GM23338 (cell line): ENCODE results near the gene PTPRJ.

ENCODE experiments used
- CREB1 ChIP-seq: fragments of 250-450 bp; sonication (Bioruptor Pico); IDR thresholded peaks from 2 replicates; pipeline ENCODE4 v1.5.0; 2020; ENCODE audit warnings: low read depth, mild to moderate bottlenecking, moderate library complexity
- EZH2 ChIP-seq: fragments of 200-600 bp; sonication (generic); IDR thresholded peaks from one replicate; pipeline ENCODE4 v1.8.0; 2017; ENCODE audit warnings: antibody characterized with exemption, mild to moderate bottlenecking, low read depth; ENCODE audit not compliant: unreplicated experiment
- EZH2phosphoT487 ChIP-seq: fragments of 200-600 bp; sonication (generic); IDR thresholded peaks from one replicate; pipeline ENCODE4 v1.8.1; 2018; ENCODE audit warnings: antibody characterized with exemption; ENCODE audit not compliant: unreplicated experiment
- POLR2AphosphoS5 ChIP-seq: IDR thresholded peaks from 2 replicates; pipeline ENCODE4 v1.6.1; 2016; ENCODE audit warnings: antibody characterized with exemption, low read depth
- TF ChIP-seq, protein P1 (sequence below), 2 experiments: fragments of 200-600 bp in 1 of 2; sonication (generic) in 1 of 2; conservative IDR thresholded peaks; 2 replicates each; pipeline versions ENCODE4 v1.5.1 to v1.6.1; 2016 to 2017; ENCODE audit warnings: antibody characterized with exemption in 2 of 2, low read depth in 2 of 2, mild to moderate bottlenecking in 2 of 2, moderate library complexity in 1 of 2
- TF ChIP-seq, protein P2 (sequence below): IDR thresholded peaks from one replicate; pipeline ENCODE4 v1.6.1; 2018; ENCODE audit warnings: antibody characterized with exemption; ENCODE audit not compliant: unreplicated experiment

DNA sequence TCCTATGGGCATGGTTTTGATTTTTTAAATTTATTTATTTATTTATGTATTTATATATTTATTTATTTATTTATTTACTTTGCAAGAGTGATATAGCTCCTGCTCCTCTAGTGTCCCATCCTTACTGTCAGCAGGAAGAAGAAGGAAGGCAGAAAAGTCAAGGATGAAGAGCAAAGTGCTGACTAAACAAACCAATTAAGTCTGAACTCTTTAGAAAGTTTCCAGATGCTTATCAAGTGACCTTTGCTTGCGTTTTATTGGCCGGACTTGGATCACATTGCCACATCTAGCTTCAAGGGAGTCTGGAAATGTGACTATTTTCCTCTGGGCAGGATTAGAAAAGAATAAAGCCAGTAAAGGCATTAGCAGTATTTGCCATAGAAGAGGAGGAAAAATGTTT is 227.5 kb downstream of the PTPRJ start:
- TF ChIP-seq, protein P1, sequence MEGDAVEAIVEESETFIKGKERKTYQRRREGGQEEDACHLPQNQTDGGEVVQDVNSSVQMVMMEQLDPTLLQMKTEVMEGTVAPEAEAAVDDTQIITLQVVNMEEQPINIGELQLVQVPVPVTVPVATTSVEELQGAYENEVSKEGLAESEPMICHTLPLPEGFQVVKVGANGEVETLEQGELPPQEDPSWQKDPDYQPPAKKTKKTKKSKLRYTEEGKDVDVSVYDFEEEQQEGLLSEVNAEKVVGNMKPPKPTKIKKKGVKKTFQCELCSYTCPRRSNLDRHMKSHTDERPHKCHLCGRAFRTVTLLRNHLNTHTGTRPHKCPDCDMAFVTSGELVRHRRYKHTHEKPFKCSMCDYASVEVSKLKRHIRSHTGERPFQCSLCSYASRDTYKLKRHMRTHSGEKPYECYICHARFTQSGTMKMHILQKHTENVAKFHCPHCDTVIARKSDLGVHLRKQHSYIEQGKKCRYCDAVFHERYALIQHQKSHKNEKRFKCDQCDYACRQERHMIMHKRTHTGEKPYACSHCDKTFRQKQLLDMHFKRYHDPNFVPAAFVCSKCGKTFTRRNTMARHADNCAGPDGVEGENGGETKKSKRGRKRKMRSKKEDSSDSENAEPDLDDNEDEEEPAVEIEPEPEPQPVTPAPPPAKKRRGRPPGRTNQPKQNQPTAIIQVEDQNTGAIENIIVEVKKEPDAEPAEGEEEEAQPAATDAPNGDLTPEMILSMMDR (conservative IDR thresholded peaks at IDR 0.05; ENCODE audit: low read depth in 2 of 2), result no peak
- TF ChIP-seq EZH2 (no peak), POLR2AphosphoS5 (no peak), CREB1 (no peak), EZH2phosphoT487 (no peak)
- TF ChIP-seq, protein P2, sequence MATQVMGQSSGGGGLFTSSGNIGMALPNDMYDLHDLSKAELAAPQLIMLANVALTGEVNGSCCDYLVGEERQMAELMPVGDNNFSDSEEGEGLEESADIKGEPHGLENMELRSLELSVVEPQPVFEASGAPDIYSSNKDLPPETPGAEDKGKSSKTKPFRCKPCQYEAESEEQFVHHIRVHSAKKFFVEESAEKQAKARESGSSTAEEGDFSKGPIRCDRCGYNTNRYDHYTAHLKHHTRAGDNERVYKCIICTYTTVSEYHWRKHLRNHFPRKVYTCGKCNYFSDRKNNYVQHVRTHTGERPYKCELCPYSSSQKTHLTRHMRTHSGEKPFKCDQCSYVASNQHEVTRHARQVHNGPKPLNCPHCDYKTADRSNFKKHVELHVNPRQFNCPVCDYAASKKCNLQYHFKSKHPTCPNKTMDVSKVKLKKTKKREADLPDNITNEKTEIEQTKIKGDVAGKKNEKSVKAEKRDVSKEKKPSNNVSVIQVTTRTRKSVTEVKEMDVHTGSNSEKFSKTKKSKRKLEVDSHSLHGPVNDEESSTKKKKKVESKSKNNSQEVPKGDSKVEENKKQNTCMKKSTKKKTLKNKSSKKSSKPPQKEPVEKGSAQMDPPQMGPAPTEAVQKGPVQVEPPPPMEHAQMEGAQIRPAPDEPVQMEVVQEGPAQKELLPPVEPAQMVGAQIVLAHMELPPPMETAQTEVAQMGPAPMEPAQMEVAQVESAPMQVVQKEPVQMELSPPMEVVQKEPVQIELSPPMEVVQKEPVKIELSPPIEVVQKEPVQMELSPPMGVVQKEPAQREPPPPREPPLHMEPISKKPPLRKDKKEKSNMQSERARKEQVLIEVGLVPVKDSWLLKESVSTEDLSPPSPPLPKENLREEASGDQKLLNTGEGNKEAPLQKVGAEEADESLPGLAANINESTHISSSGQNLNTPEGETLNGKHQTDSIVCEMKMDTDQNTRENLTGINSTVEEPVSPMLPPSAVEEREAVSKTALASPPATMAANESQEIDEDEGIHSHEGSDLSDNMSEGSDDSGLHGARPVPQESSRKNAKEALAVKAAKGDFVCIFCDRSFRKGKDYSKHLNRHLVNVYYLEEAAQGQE, result no peak
